Esophagus muscularis mucosa (tissue), 4 donors: ENCODE data around the gene ARHGEF7. TPM values are rescaled to one million over a fixed set of nuclear protein-coding genes. Genes with fewer than 3 reads are reported as not detected.

ENCODE experiments used
- DNase-seq: peaks from one replicate; pipeline ENCODE4 v3.0.0-alpha.2; 2017; ENCODE audit errors: extremely low spot score
- H3K27ac ChIP-seq, 4 donors: fragments of 200-600 bp; sonication (generic); replicated peaks in 1 of 4; 1 replicate in 3 of 4; 2 replicates in 1 of 4; pipeline ENCODE4 v1.5.1; 2016 to 2019; ENCODE audit warnings: mild to moderate bottlenecking in 1 of 4
- H3K27me3 ChIP-seq, 4 donors: fragments of 200-600 bp; sonication (generic); one replicate each; pipeline versions ENCODE4 v1.5.1 to v1.6.0; 2016 to 2019
- H3K36me3 ChIP-seq, 4 donors: fragments of 200-600 bp; sonication (generic); one replicate each; pipeline ENCODE4 v1.5.1; 2016 to 2019
- H3K4me1 ChIP-seq, 4 donors: fragments of 200-600 bp; sonication (generic); one replicate each; pipeline ENCODE4 v1.5.1; 2016 to 2019
- H3K4me3 ChIP-seq, 4 donors: fragments of 200-600 bp; sonication (generic); 1 replicate in 2 of 4; 2 replicates in 2 of 4; pipeline ENCODE4 v1.5.1; 2016 to 2019; ENCODE audit warnings: mild to moderate bottlenecking in 4 of 4, moderate library complexity in 1 of 4
- H3K9me3 ChIP-seq, 4 donors: fragments of 200-600 bp; sonication (generic); 1 replicate in 3 of 4; 2 replicates in 1 of 4; pipeline ENCODE4 v1.5.1; 2016 to 2019
- EP300 ChIP-seq: sonication (generic); formaldehyde crosslinking; IDR thresholded peaks from one replicate; pipeline ENCODE4 v1.6.1; 2017; ENCODE audit warnings: antibody characterized with exemption
- POLR2A ChIP-seq: fragments of 450-650 bp; IDR thresholded peaks from one replicate; pipeline ENCODE4 v1.6.1; 2017; ENCODE audit warnings: antibody characterized with exemption, moderate library complexity, mild to moderate bottlenecking, low read depth
- POLR2AphosphoS5 ChIP-seq, 2 donors: sonication (generic); formaldehyde crosslinking; IDR thresholded peaks; one replicate each; pipeline ENCODE4 v1.6.1; 2017; ENCODE audit warnings: antibody characterized with exemption in 2 of 2
- WGBS: methylation state at CpG from one replicate; pipeline ENCODE4 v1.1.5; 2018; 5-methylcytosine and 5-hydroxymethylcytosine counted together
- intact Hi-C: fragments of 100-400 bp; cut with DNase I; formaldehyde crosslinking; loops from one replicate; pipeline ENCODE4 v1.15.1; 2023
- total RNA-seq, 4 donors: library from RNA; depleted of rRNA; stranded (reverse); fragments of >200 nt; gene quantifications; one replicate each; pipeline versions ENCODE4 v1.1.0 to v1.2.1, GENCODE V29; 2016
- TF ChIP-seq, protein P1 (sequence below), 3 experiments: fragments of 200-600 bp in 2 of 3; fragments of 450-650 bp in 1 of 3; sonication (generic) in 2 of 3; IDR thresholded peaks; one replicate each; pipeline ENCODE4 v1.5.1; 2017 to 2019; ENCODE audit warnings: antibody characterized with exemption in 3 of 3, mild to moderate bottlenecking in 2 of 3, moderate library complexity in 1 of 3

ARHGEF7 gene
- total RNA-seq, 4 donors from 2014 or later = 36.0 to 53.6 (median 45.1) TPM

DNA sequence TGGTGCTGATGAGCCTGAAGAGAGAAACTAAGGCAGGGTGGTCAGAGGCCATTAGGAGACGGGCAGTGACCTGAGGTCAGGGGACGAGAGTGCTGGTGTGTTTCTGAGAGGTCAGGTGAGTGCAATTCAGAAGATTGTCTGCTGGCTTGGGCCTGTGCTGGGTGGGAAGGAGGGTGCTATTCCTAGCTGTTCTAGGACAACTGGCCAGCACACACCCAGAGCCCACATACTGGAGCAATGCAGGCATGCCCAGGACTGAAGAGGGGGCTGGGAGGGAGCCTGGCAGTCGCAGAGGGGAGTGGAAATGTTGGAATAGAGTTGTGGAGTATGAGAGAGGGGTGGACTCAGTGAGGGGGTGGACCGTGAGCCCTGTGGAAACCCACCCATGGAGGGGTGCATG is 16.5 kb downstream of the ARHGEF7 start:
- H3K27me3 ChIP-seq = no peaks in the 10 kb centered on the region
- TF ChIP-seq, protein P1, sequence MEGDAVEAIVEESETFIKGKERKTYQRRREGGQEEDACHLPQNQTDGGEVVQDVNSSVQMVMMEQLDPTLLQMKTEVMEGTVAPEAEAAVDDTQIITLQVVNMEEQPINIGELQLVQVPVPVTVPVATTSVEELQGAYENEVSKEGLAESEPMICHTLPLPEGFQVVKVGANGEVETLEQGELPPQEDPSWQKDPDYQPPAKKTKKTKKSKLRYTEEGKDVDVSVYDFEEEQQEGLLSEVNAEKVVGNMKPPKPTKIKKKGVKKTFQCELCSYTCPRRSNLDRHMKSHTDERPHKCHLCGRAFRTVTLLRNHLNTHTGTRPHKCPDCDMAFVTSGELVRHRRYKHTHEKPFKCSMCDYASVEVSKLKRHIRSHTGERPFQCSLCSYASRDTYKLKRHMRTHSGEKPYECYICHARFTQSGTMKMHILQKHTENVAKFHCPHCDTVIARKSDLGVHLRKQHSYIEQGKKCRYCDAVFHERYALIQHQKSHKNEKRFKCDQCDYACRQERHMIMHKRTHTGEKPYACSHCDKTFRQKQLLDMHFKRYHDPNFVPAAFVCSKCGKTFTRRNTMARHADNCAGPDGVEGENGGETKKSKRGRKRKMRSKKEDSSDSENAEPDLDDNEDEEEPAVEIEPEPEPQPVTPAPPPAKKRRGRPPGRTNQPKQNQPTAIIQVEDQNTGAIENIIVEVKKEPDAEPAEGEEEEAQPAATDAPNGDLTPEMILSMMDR (IDR thresholded peaks at IDR 0.05) = no peak
- TF ChIP-seq POLR2A = no peak
- no peak for TF ChIP-seq POLR2AphosphoS5 (IDR thresholded peaks at IDR 0.05)
- TF ChIP-seq EP300 = no peak
- H3K4me1 ChIP-seq = no peaks in the 10 kb centered on the region
- H3K9me3 ChIP-seq = no peaks in the 10 kb centered on the region
- no peak overlapping the region for H3K27ac ChIP-seq
- intact Hi-C loops = no loop called here
- H3K36me3 ChIP-seq = no peaks in the 10 kb centered on the region
- 76% methylated on average over 4 of the region's 4 CpGs for WGBS
- no peak overlapping the region for H3K4me3 ChIP-seq
- no peak for DNase-seq

- WGBS = 90% methylated on average over 7 of the region's 7 CpGs
- intact Hi-C loops = no loop called here
- TF ChIP-seq EP300 = no peak
Observed at GRCh38 chr13:111132948-111133347, 17.8 kb downstream of the ARHGEF7 start.

GRCh38 chr13:111139452-111139851 is 24.3 kb downstream of the ARHGEF7 start:
- DNase-seq = no peak
- WGBS = 92% methylated on average over 3 of the region's 9 CpGs
- H3K4me3 ChIP-seq = no peak overlapping the region
- TF ChIP-seq POLR2AphosphoS5 (IDR thresholded peaks at IDR 0.05) (no peak), POLR2A (no peak), EP300 (no peak)
- TF ChIP-seq, protein P1 (IDR thresholded peaks at IDR 0.05) = no peak
- no peaks in the 10 kb centered on the region for H3K9me3 ChIP-seq
- intact Hi-C loops = no loop called here
- no peaks in the 10 kb centered on the region for H3K36me3 ChIP-seq
- H3K27me3 ChIP-seq = peaks cover 0 to 23% (median 0%) of the 10 kb centered on the region in 4 donors
- H3K4me1 ChIP-seq = peaks cover 0 to 4% (median 0%) of the 10 kb centered on the region in 4 donors
- no peak overlapping the region for H3K27ac ChIP-seq

More at GRCh38 chr13:111132948-111133347, 17.8 kb downstream of the ARHGEF7 start:
- no peaks in the 10 kb centered on the region for H3K36me3 ChIP-seq
- no peak overlapping the region for H3K4me3 ChIP-seq
- H3K27ac ChIP-seq = no peak overlapping the region
- H3K9me3 ChIP-seq = no peaks in the 10 kb centered on the region
- peaks cover 0 to 4% (median 0%) of the 10 kb centered on the region in 4 donors for H3K27me3 ChIP-seq
- no peaks in the 10 kb centered on the region for H3K4me1 ChIP-seq
- no peak for DNase-seq

- no peaks in the 10 kb centered on the region for H3K9me3 ChIP-seq
- WGBS = 48% methylated on average over 9 of the region's 9 CpGs
- H3K4me3 ChIP-seq = no peak overlapping the region
- intact Hi-C loops = no loop called here
- no peak for TF ChIP-seq POLR2A
- TF ChIP-seq POLR2AphosphoS5 (IDR thresholded peaks at IDR 0.05) = no peak
- TF ChIP-seq, protein P1 (IDR thresholded peaks at IDR 0.05) = no peak
- no peak for TF ChIP-seq EP300
- peaks cover 0 to 23% (median 0%) of the 10 kb centered on the region in 4 donors for H3K27me3 ChIP-seq
- no peak for DNase-seq
- H3K4me1 ChIP-seq = peaks cover 0 to 6% (median 0%) of the 10 kb centered on the region in 4 donors
- H3K36me3 ChIP-seq = no peaks in the 10 kb centered on the region
- no peak overlapping the region for H3K27ac ChIP-seq
Observed at GRCh38 chr13:111139873-111140561, 24.9 kb downstream of the ARHGEF7 start.

GRCh38 chr13:111140562-111141105 is 25.5 kb downstream of the ARHGEF7 start:
- Histone ChIP-seq H3K27ac (no peak overlapping the region), H3K4me1 (peaks cover 0 to 6% (median 0%) of the 10 kb centered on the region in 4 donors), H3K27me3 (peaks cover 0 to 27% (median 0%) of the 10 kb centered on the region in 4 donors), H3K9me3 (no peaks in the 10 kb centered on the region), H3K36me3 (no peaks in the 10 kb centered on the region), H3K4me3 (no peak overlapping the region)
- DNase-seq = no peak
- 91% methylated on average over 6 of the region's 6 CpGs for WGBS
- TF ChIP-seq, protein P1 (IDR thresholded peaks at IDR 0.05) = no peak
- no peak for TF ChIP-seq EP300
- TF ChIP-seq POLR2A = no peak
- TF ChIP-seq POLR2AphosphoS5 (IDR thresholded peaks at IDR 0.05) = no peak
- intact Hi-C loops = no loop called here
